ENCODE measurements around the gene SRP68.

The SRP68 gene

GRCh38 chr17:76022973-76023899, 49.1 kb downstream of the SRP68 start:
- no peak for DNase-seq (ENCODE audit: insufficient read length, low spot score)
- FAIRE-seq, result no peak

- FAIRE-seq, result no peak
- DNase-seq (ENCODE audit: insufficient read length, low spot score), result no peak
Measured at GRCh38 chr17:76022285-76022684, 50.0 kb downstream of the SRP68 start.

DNA sequence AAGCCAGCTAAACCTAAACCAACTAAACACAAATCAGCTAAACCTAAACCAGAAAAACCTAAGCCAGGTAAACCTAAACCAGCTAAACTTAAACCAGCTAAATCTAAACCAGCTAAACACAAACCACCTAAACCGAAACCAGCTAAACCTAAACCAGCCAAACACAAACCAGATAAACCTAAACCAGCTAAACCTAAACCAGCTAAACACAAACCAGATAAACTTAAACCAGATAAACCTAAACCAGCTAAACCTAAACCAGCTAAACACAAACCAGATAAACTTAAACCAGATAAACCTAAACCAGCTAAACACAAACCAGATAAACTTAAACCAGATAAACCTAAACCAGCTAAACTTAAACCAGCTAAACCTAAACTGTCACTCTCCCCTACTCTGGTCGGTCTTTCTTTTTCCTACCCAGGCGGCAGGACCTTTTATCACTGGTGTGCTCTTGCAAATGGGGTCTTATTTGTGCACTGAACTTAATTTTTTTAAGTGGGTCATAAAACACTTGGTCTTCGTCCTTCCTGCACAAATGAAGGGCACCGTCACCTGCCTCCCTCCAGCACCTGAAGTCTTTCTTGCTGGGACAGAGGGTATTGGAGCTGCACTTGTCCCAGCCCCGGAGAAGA, 52.4 kb downstream of the SRP68 start:
- no peak for DNase-seq (ENCODE audit: insufficient read length, low spot score)
- FAIRE-seq, result no peak

DNA sequence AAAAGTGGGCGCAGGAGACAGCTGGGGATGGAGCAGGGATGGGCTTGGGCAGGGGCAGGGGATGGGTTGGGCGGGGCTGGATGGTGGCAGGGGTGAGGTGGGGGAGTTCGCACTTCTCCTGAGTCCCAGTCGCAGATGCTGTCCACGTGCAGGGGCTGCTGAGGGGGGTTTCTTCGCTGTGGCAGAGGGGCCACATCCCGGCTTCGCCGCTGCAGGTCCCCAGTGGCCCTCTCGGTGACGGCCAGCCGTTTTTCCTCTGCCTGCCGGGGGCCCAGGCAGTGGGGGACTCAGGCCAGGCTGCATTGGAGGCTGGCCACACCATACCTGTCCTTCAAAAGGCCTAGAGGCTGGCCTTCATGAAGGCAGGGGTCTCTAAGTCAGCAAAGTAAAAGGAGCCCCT, 53.5 kb downstream of the SRP68 start:
- DNase-seq (ENCODE audit: insufficient read length, low spot score) (no peak), FAIRE-seq (no peak)

- no peak for FAIRE-seq
Measured at GRCh38 chr17:76018340-76018680, 54.0 kb downstream of the SRP68 start.

DNA sequence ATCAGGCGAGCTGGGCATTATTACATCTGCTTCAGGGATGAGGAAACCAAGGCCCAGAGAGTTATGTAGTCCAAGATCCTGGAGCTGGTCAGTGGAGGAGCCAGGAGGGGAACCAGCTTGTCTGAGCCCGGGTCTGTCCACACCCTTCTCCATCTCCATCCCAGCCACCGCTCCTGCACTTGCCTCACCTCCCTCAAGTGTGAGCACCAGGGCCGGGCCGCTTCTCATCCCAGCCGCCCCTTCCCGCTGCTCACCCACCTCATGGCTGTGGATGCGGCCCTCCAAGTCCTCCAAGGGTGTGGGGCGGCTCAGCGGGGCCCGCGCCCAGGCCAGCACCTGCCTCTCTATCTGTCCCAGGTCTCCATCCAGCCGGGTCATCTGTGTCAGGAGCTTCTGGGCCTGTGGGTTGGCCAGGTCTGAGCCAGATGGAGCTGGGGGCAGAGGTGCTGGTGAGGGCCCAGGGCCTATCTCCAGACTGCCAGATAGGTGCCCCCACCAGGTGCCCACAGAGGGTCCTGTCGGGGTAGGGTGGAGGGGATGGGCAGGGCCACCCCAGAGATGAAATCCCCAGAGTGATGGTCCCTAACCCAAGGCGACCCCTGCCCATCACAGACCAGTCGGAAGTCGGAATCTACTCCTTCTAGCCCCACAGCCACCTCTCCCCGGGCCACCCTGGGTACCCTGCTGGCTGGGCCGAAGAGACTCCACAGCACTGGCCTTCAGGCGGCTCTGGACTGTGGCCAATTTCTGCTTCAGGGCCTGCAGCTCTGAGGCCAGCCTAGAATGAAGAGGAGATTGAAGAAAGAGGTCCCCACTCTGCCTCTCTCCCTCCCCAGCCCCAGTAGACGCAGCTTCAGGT, 54.6 kb downstream of the SRP68 start:
- DNase-seq (ENCODE audit: insufficient read length, low spot score) (no peak), FAIRE-seq (no peak)

More at GRCh38 chr17:76018340-76018680, 54.0 kb downstream of the SRP68 start:
- no peak for DNase-seq (ENCODE audit: insufficient read length, low spot score)

DNA sequence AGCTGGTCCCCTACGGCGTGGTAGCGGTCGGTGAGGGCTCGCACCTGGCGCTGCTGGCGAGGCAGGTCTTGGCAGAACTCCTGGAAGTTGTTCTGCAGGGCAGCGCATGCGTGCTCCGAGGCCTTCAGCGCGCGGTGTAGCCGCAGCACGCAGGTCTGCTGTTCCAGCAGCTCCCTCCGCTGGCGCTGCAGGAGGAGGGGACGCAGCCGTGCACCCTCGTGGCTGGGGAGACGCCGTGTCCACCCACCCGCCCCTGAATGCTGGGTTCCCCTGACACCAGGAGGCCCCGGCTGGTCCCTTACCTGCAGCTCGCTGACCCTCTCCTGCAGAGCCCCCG, 57.4 kb downstream of the SRP68 start:
- FAIRE-seq (no peak), DNase-seq (ENCODE audit: insufficient read length, low spot score) (no peak)

DNA sequence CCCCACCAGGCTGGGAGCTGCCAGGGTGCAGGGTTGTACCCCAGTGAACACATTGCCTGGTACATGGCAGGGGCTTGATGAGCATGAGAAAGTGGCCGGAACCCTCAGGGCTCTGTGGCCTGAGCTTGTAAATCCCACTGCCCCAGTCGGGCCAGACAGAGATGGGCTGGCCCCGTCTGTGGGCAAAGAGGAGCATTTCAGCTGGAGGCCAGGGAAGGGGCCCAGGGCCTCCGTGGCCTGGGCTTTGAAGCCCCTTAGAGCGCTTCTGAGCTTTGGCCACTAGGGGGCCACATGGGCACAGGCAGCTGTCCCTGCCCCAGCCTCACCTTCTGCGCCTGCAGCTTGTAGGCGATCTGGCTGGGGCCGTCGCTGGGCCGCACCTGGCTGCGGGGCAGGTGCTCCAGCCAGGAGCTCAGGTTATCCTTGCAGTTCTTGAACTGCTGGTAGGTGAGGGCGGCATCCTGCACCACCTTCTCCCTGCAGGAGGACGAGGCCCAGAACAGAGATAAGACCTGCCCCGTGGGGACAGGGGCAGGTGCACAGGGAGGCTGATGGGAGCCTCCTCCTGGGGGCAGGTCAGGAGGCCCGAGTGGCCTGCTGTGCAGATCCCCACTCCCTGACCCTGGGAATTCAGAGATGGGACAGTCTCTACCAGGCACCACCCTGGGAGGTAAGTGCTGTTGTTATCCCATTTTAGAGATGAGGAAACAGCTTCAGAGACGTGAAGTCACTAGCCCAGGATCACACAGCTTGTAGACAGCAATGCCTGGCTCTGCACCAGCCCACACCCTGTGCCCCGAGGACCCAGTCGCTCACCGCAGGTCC, 58.0 kb downstream of the SRP68 start:
- peak; percentile 45 for FAIRE-seq

GRCh38 chr17:76013377-76013932, 58.9 kb downstream of the SRP68 start:
- FAIRE-seq (no peak), DNase-seq (ENCODE audit: insufficient read length, low spot score) (no peak)

More for the DNA sequence above, 58.0 kb downstream of the SRP68 start:
- peak; percentile 99 for DNase-seq (ENCODE audit: insufficient read length, low spot score)

GRCh38 chr17:76011951-76012350, 60.4 kb downstream of the SRP68 start:
- FAIRE-seq (no peak), DNase-seq (ENCODE audit: insufficient read length, low spot score) (no peak)

DNA sequence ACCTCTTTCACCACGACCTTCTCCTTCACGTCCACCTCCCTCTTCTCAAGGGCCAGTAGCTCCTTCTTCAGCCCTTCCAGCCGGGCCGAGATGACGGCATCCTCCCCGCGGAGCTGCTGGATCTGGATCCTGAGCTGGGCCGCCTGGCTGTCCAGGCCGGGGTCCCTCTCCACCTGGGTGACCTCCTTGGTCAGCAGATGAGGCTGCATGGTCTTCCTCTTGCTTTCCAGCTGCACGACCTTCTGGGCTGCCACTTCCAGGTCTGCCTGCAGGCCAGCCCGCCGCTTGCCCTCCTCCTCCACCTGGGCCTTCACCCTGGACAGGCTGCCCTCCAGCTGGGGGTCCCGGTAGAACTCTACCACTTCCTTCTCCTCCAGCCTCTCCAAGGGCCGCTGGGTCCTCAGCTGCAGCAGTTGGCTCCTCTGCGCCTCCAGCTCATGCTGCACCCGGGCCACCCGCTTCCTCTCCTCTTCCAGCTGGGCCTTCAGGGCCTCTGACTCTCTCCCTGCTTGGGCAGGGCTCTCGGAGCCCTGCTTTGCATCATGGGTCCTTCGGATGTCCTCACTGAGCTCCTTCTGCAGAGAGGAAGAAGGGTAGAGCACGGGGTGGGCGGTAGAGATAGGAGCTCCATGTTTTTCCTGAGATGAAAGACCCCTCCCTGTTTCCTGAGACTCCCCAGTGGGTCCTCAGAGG, 62.2 kb downstream of the SRP68 start:
- FAIRE-seq (no peak), DNase-seq (ENCODE audit: insufficient read length, low spot score) (no peak)

- FAIRE-seq, result no peak
Measured at GRCh38 chr17:76009447-76009846, 62.9 kb downstream of the SRP68 start.

DNA sequence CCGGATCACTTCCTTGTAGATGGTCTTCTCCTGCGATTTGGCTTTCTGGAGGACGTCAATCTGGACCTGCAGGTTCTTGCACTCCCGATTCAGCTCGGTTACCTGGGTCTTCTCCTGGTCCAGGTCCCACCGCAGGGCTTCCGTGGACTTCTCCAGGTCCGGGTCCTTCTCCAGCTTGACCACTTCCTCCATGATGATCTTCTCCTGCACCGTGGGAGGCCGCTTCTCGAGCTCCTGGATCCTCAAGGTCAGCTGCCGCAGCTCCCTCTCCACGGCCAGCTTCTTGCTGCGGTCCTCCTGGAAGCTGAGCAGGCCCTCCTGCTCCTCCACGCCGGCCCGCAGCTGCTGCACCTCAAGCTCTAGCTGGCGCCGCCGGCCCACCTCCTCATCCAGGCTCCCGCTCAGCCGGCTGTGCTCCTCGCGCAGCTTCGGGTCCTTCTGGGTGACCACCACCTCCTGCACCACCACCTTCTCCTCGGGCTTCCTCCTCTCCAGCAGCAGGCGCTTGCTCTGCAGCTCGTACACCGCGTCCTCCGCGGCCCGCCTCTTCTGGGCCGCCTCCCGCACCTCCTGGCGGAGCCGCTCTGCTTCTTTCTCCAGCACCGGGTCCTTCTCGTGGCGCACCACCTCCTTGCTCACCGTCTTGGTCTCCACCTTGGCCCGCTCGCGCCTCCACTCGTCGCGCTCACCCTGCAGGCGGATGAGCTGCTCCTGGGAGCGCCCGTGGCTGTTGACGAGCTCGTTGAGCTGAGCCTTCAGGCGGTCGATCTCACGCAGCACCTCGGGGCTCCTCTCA, 63.5 kb downstream of the SRP68 start:
- DNase-seq (ENCODE audit: insufficient read length, low spot score) (no peak), FAIRE-seq (no peak)

More at GRCh38 chr17:76009447-76009846, 62.9 kb downstream of the SRP68 start:
- DNase-seq (ENCODE audit: insufficient read length, low spot score), result no peak

DNA sequence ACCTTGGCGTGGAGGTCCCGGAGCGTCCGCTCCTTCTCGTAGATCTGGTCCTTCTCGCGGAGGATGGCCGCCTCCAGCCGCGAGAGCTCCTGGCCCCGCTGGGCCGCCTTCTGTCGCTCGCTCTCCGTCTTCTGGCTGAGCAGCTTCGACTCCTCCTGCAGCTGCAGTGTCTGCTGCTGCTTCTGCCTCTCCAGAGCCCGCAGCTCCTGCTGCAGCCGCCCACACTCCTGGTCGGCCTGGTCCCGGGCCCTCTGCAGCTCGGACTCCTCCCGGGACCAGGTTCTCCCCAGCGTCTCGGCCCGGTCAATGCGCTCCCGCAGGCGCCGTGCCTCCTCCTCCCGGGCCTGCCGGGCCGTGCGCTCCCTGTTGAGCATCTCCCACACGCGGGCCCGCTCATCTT, 64.1 kb downstream of the SRP68 start:
- FAIRE-seq, result no peak

DNA sequence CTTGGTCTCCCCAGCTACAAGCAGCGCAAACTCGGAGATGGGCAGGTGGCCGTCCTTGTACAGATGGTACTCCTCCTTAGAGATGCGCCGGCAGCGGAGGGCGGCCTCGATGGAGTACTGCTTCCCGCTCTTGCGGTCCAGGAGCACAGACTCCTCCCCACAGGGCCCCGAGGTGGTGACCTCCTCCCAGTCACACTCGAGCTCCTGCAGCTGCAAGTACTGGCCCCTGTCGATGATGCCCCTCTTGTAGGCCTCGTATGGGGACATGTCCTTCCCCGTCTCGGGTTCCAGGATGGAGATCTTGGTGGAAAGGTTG, 64.5 kb downstream of the SRP68 start:
- DNase-seq (ENCODE audit: insufficient read length, low spot score), result no peak
- FAIRE-seq, result no peak

More for the DNA sequence above, 64.1 kb downstream of the SRP68 start:
- no peak for DNase-seq (ENCODE audit: insufficient read length, low spot score)

DNA sequence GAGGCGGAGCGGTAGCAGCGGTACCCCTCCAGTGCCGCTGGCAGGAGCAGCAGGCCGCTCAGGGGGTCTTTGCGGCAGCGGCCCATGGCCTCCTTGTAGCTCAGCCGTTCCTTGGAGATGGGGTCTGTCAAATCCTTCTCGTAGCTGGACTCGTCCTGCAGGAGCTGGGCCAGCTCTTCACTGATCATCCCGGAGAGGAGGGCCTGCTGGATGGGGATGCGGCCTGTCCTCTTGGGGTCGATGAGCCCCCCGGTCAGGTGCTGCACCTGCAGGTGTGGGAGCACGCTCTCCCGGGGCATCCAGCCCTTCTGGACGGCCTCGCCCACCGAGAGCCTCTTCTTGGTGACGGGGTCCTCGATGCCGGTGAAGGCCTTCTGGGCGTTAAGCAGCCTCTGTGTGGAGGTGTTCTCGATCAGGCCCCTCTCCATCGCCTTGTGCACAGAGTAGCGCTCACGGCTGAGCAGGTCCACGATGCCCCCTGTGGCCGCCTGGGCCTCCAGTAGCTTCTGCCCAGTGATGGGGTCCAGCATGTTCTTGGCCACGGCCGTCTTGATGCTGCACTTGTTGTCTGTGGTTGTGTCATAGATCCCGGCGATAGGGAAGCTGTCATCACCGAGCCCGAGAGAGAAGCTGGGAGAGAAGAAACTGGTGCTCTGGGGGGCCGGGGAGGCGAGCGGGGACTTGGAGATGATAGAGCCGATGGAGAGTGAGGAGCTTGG, 65.0 kb downstream of the SRP68 start:
- DNase-seq (ENCODE audit: insufficient read length, low spot score), result no peak
- FAIRE-seq, result no peak

- DNase-seq (ENCODE audit: insufficient read length, low spot score), result peak; percentile 94
- peak; percentile 77 for FAIRE-seq
Measured at GRCh38 chr17:76005263-76006149, 66.8 kb downstream of the SRP68 start.

Data from GM19239 (cell line).